ENCODE data around the gene SLC23A3.

GRCh38 chr2:219178377-219179175, 8.7 kb upstream of the SLC23A3 start:
- TF ChIP-seq CTCF (conservative IDR thresholded peaks at IDR 0.05; ENCODE audit: low read length) (no peak), EZH2phosphoT487 (IDR thresholded peaks at IDR 0.05; ENCODE audit: borderline replicate concordance, low read depth, low read length) (no peak)

All from OCI-LY7 (cell line).